ENCODE measurements around the gene ARNT2. TPM values are rescaled to one million over a fixed set of nuclear protein-coding genes. Genes with fewer than 3 reads are reported as not detected.

ARNT2 gene
- total and polyA plus RNA-seq, 2 experiments from 2014 or later: 4.6 to 11.6 TPM

DNA sequence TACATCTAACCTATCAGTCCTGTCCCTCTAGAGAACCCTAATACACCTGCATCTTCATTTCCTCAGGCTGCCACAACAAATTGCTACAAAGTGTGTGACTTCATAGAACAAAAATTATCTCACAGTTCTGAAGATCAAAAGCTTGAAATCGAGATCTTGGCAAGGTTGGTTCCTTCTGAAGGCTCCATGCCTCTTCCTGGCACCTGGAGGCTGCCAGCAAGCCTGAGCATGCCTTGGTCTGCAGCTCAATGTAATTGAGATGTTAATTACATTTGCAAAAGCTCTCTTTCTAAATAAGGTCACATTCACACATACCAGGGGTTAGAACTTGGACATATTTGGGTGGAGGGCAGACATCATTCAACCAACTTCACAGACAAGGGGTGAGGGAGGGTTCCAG lies 204.5 kb downstream of the ARNT2 start:
- Histone ChIP-seq H3K4me1 (ENCODE audit: insufficient read depth) (peaks cover 20% of the 10 kb centered on the region), H3K36me3 (ENCODE audit: insufficient read depth) (no peaks in the 10 kb centered on the region), H3K79me2 (replicated peaks; ENCODE audit: insufficient read depth) (no peaks in the 10 kb centered on the region), H3K27me3 (ENCODE audit: insufficient read depth) (no peaks in the 10 kb centered on the region), H4K20me1 (replicated peaks; ENCODE audit: insufficient read depth) (no peaks in the 10 kb centered on the region), H3F3A (replicated peaks; ENCODE audit: low read depth) (no peaks in the 10 kb centered on the region), H3K27ac (ENCODE audit: low read depth) (no peak overlapping the region), H3K4me2 (no peak overlapping the region), H2AFZ (no peak overlapping the region), H3K4me3 (no peak overlapping the region), H3K9me2 (ENCODE audit: insufficient read depth) (peaks cover 26% of the 10 kb centered on the region)
- peaks cover 26% of the 10 kb centered on the region for H3K4me1 Mint-ChIP-seq
- no peaks in the 10 kb centered on the region for H3K36me3 Mint-ChIP-seq (ENCODE audit: low read depth)
- no peak for DNase-seq (ENCODE audit: low spot score)
- ATAC-seq: no peak
- H3K4me3 Mint-ChIP-seq: no peak overlapping the region
- no peak overlapping the region for H3K27ac Mint-ChIP-seq
- TF ChIP-seq ZNF462 (CRISPR knock-in tag; IDR thresholded peaks at IDR 0.05): peak; percentile 22; the same call in 1 of the 2 replicates
- TF ChIP-seq, protein P1, sequence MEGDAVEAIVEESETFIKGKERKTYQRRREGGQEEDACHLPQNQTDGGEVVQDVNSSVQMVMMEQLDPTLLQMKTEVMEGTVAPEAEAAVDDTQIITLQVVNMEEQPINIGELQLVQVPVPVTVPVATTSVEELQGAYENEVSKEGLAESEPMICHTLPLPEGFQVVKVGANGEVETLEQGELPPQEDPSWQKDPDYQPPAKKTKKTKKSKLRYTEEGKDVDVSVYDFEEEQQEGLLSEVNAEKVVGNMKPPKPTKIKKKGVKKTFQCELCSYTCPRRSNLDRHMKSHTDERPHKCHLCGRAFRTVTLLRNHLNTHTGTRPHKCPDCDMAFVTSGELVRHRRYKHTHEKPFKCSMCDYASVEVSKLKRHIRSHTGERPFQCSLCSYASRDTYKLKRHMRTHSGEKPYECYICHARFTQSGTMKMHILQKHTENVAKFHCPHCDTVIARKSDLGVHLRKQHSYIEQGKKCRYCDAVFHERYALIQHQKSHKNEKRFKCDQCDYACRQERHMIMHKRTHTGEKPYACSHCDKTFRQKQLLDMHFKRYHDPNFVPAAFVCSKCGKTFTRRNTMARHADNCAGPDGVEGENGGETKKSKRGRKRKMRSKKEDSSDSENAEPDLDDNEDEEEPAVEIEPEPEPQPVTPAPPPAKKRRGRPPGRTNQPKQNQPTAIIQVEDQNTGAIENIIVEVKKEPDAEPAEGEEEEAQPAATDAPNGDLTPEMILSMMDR (conservative IDR thresholded peaks at IDR 0.05; ENCODE audit: low read depth in 2 of 2): no peak
- H3K27me3 Mint-ChIP-seq (ENCODE audit: insufficient read depth, low read depth, poor library complexity): peaks cover 7% of the 10 kb centered on the region
- no peaks in the 10 kb centered on the region for H3K9me3 Mint-ChIP-seq

- no peaks in the 10 kb centered on the region for H3K36me3 ChIP-seq (ENCODE audit: insufficient read depth)
- H3F3A ChIP-seq (replicated peaks; ENCODE audit: low read depth): no peaks in the 10 kb centered on the region
- no peak overlapping the region for H3K4me3 ChIP-seq
- ATAC-seq: no peak
- H3K79me2 ChIP-seq (replicated peaks; ENCODE audit: insufficient read depth): no peaks in the 10 kb centered on the region
- H3K4me2 ChIP-seq: no peak overlapping the region
- peaks cover 24% of the 10 kb centered on the region for H3K4me1 ChIP-seq (ENCODE audit: insufficient read depth)
- no peak overlapping the region for H2AFZ ChIP-seq
- H3K9me2 ChIP-seq (ENCODE audit: insufficient read depth): peaks cover 23% of the 10 kb centered on the region
- no peaks in the 10 kb centered on the region for H4K20me1 ChIP-seq (replicated peaks; ENCODE audit: insufficient read depth)
- H3K27me3 Mint-ChIP-seq (ENCODE audit: insufficient read depth, low read depth, poor library complexity): peaks cover 7% of the 10 kb centered on the region
- H3K27ac ChIP-seq (ENCODE audit: low read depth): no peak overlapping the region
- H3K9me3 Mint-ChIP-seq: no peaks in the 10 kb centered on the region
- no peak for DNase-seq (ENCODE audit: low spot score)
- no peak overlapping the region for H3K4me3 Mint-ChIP-seq
- H3K4me1 Mint-ChIP-seq: peaks cover 30% of the 10 kb centered on the region
- no peaks in the 10 kb centered on the region for H3K27me3 ChIP-seq (ENCODE audit: insufficient read depth)
- H3K27ac Mint-ChIP-seq: no peak overlapping the region
- no peaks in the 10 kb centered on the region for H3K36me3 Mint-ChIP-seq (ENCODE audit: low read depth)
- TF ChIP-seq, protein P2, sequence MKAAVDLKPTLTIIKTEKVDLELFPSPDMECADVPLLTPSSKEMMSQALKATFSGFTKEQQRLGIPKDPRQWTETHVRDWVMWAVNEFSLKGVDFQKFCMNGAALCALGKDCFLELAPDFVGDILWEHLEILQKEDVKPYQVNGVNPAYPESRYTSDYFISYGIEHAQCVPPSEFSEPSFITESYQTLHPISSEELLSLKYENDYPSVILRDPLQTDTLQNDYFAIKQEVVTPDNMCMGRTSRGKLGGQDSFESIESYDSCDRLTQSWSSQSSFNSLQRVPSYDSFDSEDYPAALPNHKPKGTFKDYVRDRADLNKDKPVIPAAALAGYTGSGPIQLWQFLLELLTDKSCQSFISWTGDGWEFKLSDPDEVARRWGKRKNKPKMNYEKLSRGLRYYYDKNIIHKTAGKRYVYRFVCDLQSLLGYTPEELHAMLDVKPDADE (IDR thresholded peaks at IDR 0.05): no peak
- TF ChIP-seq EZH2 (IDR thresholded peaks at IDR 0.05; ENCODE audit: low read depth, unreplicated experiment) (no peak), NANOG (IDR thresholded peaks at IDR 0.05; ENCODE audit: borderline replicate concordance) (no peak), POLR2AphosphoS5 (IDR thresholded peaks at IDR 0.05; ENCODE audit: low read depth) (no peak)
Measured at GRCh38 chr15:80609091-80609490, 204.9 kb downstream of the ARNT2 start.
